B cell (primary cell): ENCODE results near the gene NKX6-2. TPM values are rescaled to one million over a fixed set of nuclear protein-coding genes. Genes with fewer than 3 reads are reported as not detected.

Experiments used
- ATAC-seq: fragments of 200-7000 bp; cut with Tn5 transposase; one replicate; pipeline ENCODE4 v1.10.0; 2021; ENCODE audit warnings: low read depth, mild to moderate bottlenecking, moderate number of reproducible peaks, moderate library complexity
- CTCF ChIA-PET: fragments of 350-600 bp; sonication (Branson Sonifier 250); formaldehyde crosslinking; loops from one replicate; lab custom pipeline; 2021; ENCODE audit warnings: antibody characterized with exemption, inconsistent platforms; lab: Charles Lee
- POLR2A ChIA-PET: fragments of 350-600 bp; sonication (Branson Sonifier 250); formaldehyde crosslinking; loops from one replicate; lab custom pipeline; 2021; ENCODE audit warnings: antibody characterized with exemption; lab: Charles Lee
- DNase-seq: peaks from one replicate; pipeline ENCODE4 v3.0.0; 2013
- H2AFZ ChIP-seq: 2 replicates; pipeline ENCODE4 v1.6.1; 2012; ENCODE audit warnings: mild to moderate bottlenecking, low read depth, low read length; ENCODE audit not compliant: insufficient read depth, poor library complexity, severe bottlenecking
- H3K27ac ChIP-seq, 2 donors: 1 replicate in 1 of 2; 2 replicates in 1 of 2; pipeline ENCODE4 v1.5.1; 2012 to 2013; ENCODE audit warnings: low read length in 2 of 2, mild to moderate bottlenecking in 2 of 2, moderate library complexity in 1 of 2
- H3K27me3 ChIP-seq, 4 experiments: fragments of 200-600 bp in 1 of 4; sonication (generic) in 1 of 4; replicated peaks in 1 of 4; 1 replicate in 2 of 4; 2 replicates in 2 of 4; pipeline versions ENCODE4 v1.6.1 to v1.7.0; 2013 to 2016; ENCODE audit warnings: low read length in 3 of 4, mild to moderate bottlenecking in 2 of 4, mixed read lengths in 1 of 4, moderate library complexity in 1 of 4; ENCODE audit not compliant: insufficient read depth in 4 of 4, control insufficient read depth in 3 of 4; ENCODE audit errors: control extremely low read depth in 1 of 4
- H3K36me3 ChIP-seq, 2 experiments: replicated peaks in 1 of 2; 1 replicate in 1 of 2; 2 replicates in 1 of 2; pipeline versions ENCODE4 v1.6.1 to v1.7.1; 2013; ENCODE audit warnings: low read length in 1 of 2; ENCODE audit not compliant: insufficient read depth in 2 of 2, control insufficient read depth in 1 of 2; ENCODE audit errors: control extremely low read depth in 1 of 2, extremely low read depth in 1 of 2
- H3K4me1 ChIP-seq, 2 donors: fragments of 200-600 bp in 1 of 2; sonication (generic) in 1 of 2; 1 replicate in 1 of 2; 2 replicates in 1 of 2; pipeline versions ENCODE4 v1.5.1 to v1.6.1; 2013 to 2017; ENCODE audit warnings: low read length in 2 of 2; ENCODE audit not compliant: control insufficient read depth in 2 of 2, insufficient read depth in 2 of 2
- H3K4me2 ChIP-seq: replicated peaks from 2 replicates; pipeline ENCODE3; 2012; ENCODE audit warnings: mild to moderate bottlenecking, low read depth, low read length; ENCODE audit not compliant: poor library complexity, severe bottlenecking
- H3K4me3 ChIP-seq, 5 experiments: fragments of 200-600 bp in 1 of 5; sonication (generic) in 1 of 5; 1 replicate in 3 of 5; 2 replicates in 2 of 5; pipeline versions ENCODE4 v1.5.1 to v1.7.0; 2011 to 2016; ENCODE audit warnings: low read length in 4 of 5, mild to moderate bottlenecking in 4 of 5, low read depth in 2 of 5, control low read depth in 1 of 5, moderate library complexity in 1 of 5; ENCODE audit not compliant: insufficient read depth in 1 of 5; ENCODE audit errors: control extremely low read depth in 1 of 5, extremely low read depth in 1 of 5
- H3K79me2 ChIP-seq: fragments of 200-600 bp; sonication (generic); one replicate; pipeline ENCODE4 v1.6.0; 2016; ENCODE audit warnings: low read length; ENCODE audit not compliant: control insufficient read depth, insufficient read depth
- H3K9ac ChIP-seq: fragments of 200-600 bp; sonication (generic); 2 replicates; pipeline ENCODE4 v1.6.1; 2017; ENCODE audit warnings: mild to moderate bottlenecking, low read length, moderate library complexity
- H3K9me3 ChIP-seq, 3 donors: one replicate each; pipeline versions ENCODE4 v1.6.1 to v1.7.1; 2013; ENCODE audit warnings: low read length in 2 of 3; ENCODE audit not compliant: control insufficient read depth in 2 of 3, insufficient read depth in 1 of 3; ENCODE audit errors: control extremely low read depth in 1 of 3
- H4K20me1 ChIP-seq: 2 replicates; pipeline ENCODE4 v1.6.0; 2012; ENCODE audit warnings: mild to moderate bottlenecking, low read length; ENCODE audit not compliant: insufficient read depth, control insufficient read depth, poor library complexity, severe bottlenecking
- H3K27ac Mint-ChIP-seq: one replicate; pipeline ENCODE4 v1.8.0; 2021; ENCODE audit warnings: mixed read lengths
- H3K27me3 Mint-ChIP-seq: one replicate; pipeline ENCODE4 v1.8.0; 2021; ENCODE audit warnings: mixed read lengths
- H3K4me1 Mint-ChIP-seq: one replicate; pipeline ENCODE4 v1.8.0; 2021; ENCODE audit warnings: mixed read lengths
- H3K4me3 Mint-ChIP-seq: one replicate; pipeline ENCODE4 v1.8.0; 2021; ENCODE audit warnings: mixed read lengths
- H3K9me3 Mint-ChIP-seq: one replicate; pipeline ENCODE4 v1.8.0; 2022; ENCODE audit warnings: mixed read lengths; ENCODE audit not compliant: insufficient read depth
- CTCF ChIP-seq: fragments of 200-600 bp; IDR thresholded peaks from one replicate; pipeline ENCODE4 v1.8.0; 2022; ENCODE audit warnings: antibody characterized with exemption, mild to moderate bottlenecking
- EZH2 ChIP-seq: IDR thresholded peaks from 2 replicates; pipeline ENCODE4 v1.6.1; 2012; ENCODE audit warnings: borderline replicate concordance, low read depth, mild to moderate bottlenecking, moderate library complexity, low read length; ENCODE audit not compliant: insufficient read depth, poor library complexity, severe bottlenecking
- WGBS: methylation state at CpG from one replicate; pipeline ENCODE4 v1.1.5; 2013; ENCODE audit warnings: missing lambda C conversion rate; ENCODE audit not compliant: insufficient coverage; 5-methylcytosine and 5-hydroxymethylcytosine counted together
- intact Hi-C: fragments of 100-400 bp; cut with micrococcal nuclease; formaldehyde crosslinking; loops from one replicate; pipeline ENCODE4 v1.10.0; 2022
- polyA plus RNA-seq: library from polyadenylated mRNA; depleted of rRNA; stranded (reverse); fragments of >200 nt; gene quantifications from 2 replicates; pipeline ENCODE4 v1.2.3, GENCODE V29; 2012
- total RNA-seq, 2 donors: library from RNA; stranded (reverse); fragments of 120-200 nt in 1 of 2; gene quantifications; 1 replicate in 1 of 2; 2 replicates in 1 of 2; pipeline versions ENCODE4 v1.2.3 to v1.2.4, GENCODE V29; 2013 to 2022

NKX6-2 gene
- total and polyA plus RNA-seq, 2 donors (not counting 1 experiment from before 2014, with no cell fraction given), result not detected

- Mint-ChIP-seq H3K27me3 (no peaks in the 10 kb centered on the region), H3K9me3 (no peaks in the 10 kb centered on the region), H3K4me3 (no peak overlapping the region), H3K4me1 (no peaks in the 10 kb centered on the region), H3K27ac (no peak overlapping the region)
- Histone ChIP-seq H3K36me3 (peaks cover 0 to 26% of the 10 kb centered on the region in 2 experiments), H3K79me2 (no peaks in the 10 kb centered on the region), H3K27ac (no peak overlapping the region), H3K9me3 (peaks cover 0 to 30% (median 0%) of the 10 kb centered on the region in 3 donors), H3K27me3 (no peaks in the 10 kb centered on the region), H2AFZ (no peak overlapping the region), H4K20me1 (no peaks in the 10 kb centered on the region), H3K9ac (no peak overlapping the region), H3K4me3 (no peak overlapping the region), H3K4me1 (no peaks in the 10 kb centered on the region), H3K4me2 (no peak overlapping the region)
- TF ChIP-seq CTCF, result no peak
- 88% methylated on average over 11 of the region's 11 CpGs for WGBS
- intact Hi-C loops, result no loop called here
- DNase-seq, result no peak
- no peak for ATAC-seq
- ChIA-PET POLR2A (no interaction called here), CTCF (no interaction called here)
Observed at GRCh38 chr10:132765435-132765834, 20.5 kb downstream of the NKX6-2 start.

- H3K9me3 Mint-ChIP-seq, result no peaks in the 10 kb centered on the region
- ATAC-seq (no peak), DNase-seq (no peak)
- no peaks in the 10 kb centered on the region for H3K79me2 ChIP-seq
- H3K27me3 Mint-ChIP-seq, result no peaks in the 10 kb centered on the region
- no peak for TF ChIP-seq CTCF
- TF ChIP-seq EZH2, result no peak
- H3K4me3 Mint-ChIP-seq, result no peak overlapping the region
- no peaks in the 10 kb centered on the region for H3K4me1 ChIP-seq
- H3K9ac ChIP-seq, result no peak overlapping the region
- H2AFZ ChIP-seq, result no peak overlapping the region
- no peaks in the 10 kb centered on the region for H3K4me1 Mint-ChIP-seq
- intact Hi-C loops, result no loop called here
- no peaks in the 10 kb centered on the region for H4K20me1 ChIP-seq
- no peaks in the 10 kb centered on the region for H3K27me3 ChIP-seq
- no peak overlapping the region for H3K4me2 ChIP-seq
- CTCF ChIA-PET, result no interaction called here
- POLR2A ChIA-PET, result no interaction called here
- peak overlapping the region; percentile 46 for H3K27ac Mint-ChIP-seq
- no peak overlapping the region for H3K4me3 ChIP-seq
- peaks cover 0 to 28% (median 0%) of the 10 kb centered on the region in 3 donors for H3K9me3 ChIP-seq
- H3K36me3 ChIP-seq, result peaks cover 0 to 33% of the 10 kb centered on the region in 2 experiments
- H3K27ac ChIP-seq, result no peak overlapping the region
- WGBS, result 96% methylated on average over 7 of the region's 11 CpGs
Observed at GRCh38 chr10:132764108-132764507, 21.8 kb downstream of the NKX6-2 start.
